K562 (cell line): ENCODE data around the gene NPTXR. TPM values are rescaled to one million over a fixed set of nuclear protein-coding genes. Genes with fewer than 3 reads are reported as not detected.

ENCODE experiments used
- BCL6 ChIP-seq: fragments of 250-450 bp; sonication (Bioruptor Pico); IDR thresholded peaks from 2 replicates; pipeline ENCODE4 v1.4.0; 2020
- DPF2 ChIP-seq: fragments of 450-650 bp; IDR thresholded peaks from 2 replicates; pipeline ENCODE4 v1.6.1; 2016
- FOXK2 ChIP-seq, 2 experiments: fragments of 450-650 bp; IDR thresholded peaks in 1 of 2; conservative IDR thresholded peaks in 1 of 2; 2 replicates each; pipeline ENCODE4 v1.6.1; 2016; ENCODE audit warnings: low read depth in 2 of 2, mild to moderate bottlenecking in 1 of 2
- THAP12 ChIP-seq: fragments of 250-450 bp; sonication (Bioruptor Pico); IDR thresholded peaks from 2 replicates; pipeline ENCODE4 v1.9.0; 2021; ENCODE audit warnings: mild to moderate bottlenecking, inconsistent platforms
- ZNF165 ChIP-seq: fragments of 250-450 bp; sonication (Bioruptor Pico); IDR thresholded peaks from 2 replicates; pipeline ENCODE4 v1.4.0; 2020; ENCODE audit warnings: borderline replicate concordance
- ZNF395 ChIP-seq: fragments of 200-800 bp; sonication (Bioruptor generic); IDR thresholded peaks from 2 replicates; pipeline ENCODE4 v1.6.1; 2017; ENCODE audit warnings: missing genetic modification characterization, missing compliant biosample characterization
- ZNF699 ChIP-seq: fragments of 250-450 bp; sonication (Bioruptor Pico); IDR thresholded peaks from 2 replicates; pipeline ENCODE4 v1.8.0; 2021; ENCODE audit warnings: mild to moderate bottlenecking, moderate library complexity; ENCODE audit not compliant: insufficient replicate concordance
- polyA plus RNA-seq, 8 experiments: library from polyadenylated mRNA; depleted of rRNA in 4 of 8; stranded (reverse) in 5 of 8; unstranded in 3 of 8; fragments of >200 nt; fragmentation: Nextera tagmentation in 2 of 8; fragmentation: Illumina TruSeq in 1 of 8; extraction: Ambion mirVana in 2 of 8; extraction: Trizol in 1 of 8; gene quantifications; 2 replicates each; pipeline versions ENCODE4 v1.2.1 to v1.2.3, GENCODE V29; 2011 to 2014; ENCODE audit warnings: inconsistent platforms in 1 of 8, missing spikeins in 1 of 8
- total RNA-seq, 7 experiments: library from RNA; depleted of rRNA in 6 of 7; stranded (reverse); fragments of >200 nt in 6 of 7; fragmentation: Illumina TruSeq in 2 of 7; extraction: Trizol in 2 of 7; gene quantifications; 2 replicates each; pipeline versions ENCODE4 v1.2.1 to v1.2.3, GENCODE V29; 2011 to 2021; ENCODE audit warnings: low replicate concordance in 1 of 7
- TF ChIP-seq, protein P1 (sequence below): fragments of 450-650 bp; IDR thresholded peaks from 2 replicates; pipeline ENCODE4 v1.6.1; 2017; ENCODE audit warnings: antibody characterized with exemption, mild to moderate bottlenecking
- TF ChIP-seq, protein P2 (sequence below): fragments of 250-450 bp; sonication (Bioruptor Pico); IDR thresholded peaks from 2 replicates; pipeline ENCODE4 v1.5.0; 2021

NPTXR gene
- total and polyA plus RNA-seq, 9 of the 15 experiments (the other 6 are each of a cell fraction or from before 2014, with no cell fraction given) = 0.01 to 3.1 (median 1.1) TPM

- TF ChIP-seq, protein P1, sequence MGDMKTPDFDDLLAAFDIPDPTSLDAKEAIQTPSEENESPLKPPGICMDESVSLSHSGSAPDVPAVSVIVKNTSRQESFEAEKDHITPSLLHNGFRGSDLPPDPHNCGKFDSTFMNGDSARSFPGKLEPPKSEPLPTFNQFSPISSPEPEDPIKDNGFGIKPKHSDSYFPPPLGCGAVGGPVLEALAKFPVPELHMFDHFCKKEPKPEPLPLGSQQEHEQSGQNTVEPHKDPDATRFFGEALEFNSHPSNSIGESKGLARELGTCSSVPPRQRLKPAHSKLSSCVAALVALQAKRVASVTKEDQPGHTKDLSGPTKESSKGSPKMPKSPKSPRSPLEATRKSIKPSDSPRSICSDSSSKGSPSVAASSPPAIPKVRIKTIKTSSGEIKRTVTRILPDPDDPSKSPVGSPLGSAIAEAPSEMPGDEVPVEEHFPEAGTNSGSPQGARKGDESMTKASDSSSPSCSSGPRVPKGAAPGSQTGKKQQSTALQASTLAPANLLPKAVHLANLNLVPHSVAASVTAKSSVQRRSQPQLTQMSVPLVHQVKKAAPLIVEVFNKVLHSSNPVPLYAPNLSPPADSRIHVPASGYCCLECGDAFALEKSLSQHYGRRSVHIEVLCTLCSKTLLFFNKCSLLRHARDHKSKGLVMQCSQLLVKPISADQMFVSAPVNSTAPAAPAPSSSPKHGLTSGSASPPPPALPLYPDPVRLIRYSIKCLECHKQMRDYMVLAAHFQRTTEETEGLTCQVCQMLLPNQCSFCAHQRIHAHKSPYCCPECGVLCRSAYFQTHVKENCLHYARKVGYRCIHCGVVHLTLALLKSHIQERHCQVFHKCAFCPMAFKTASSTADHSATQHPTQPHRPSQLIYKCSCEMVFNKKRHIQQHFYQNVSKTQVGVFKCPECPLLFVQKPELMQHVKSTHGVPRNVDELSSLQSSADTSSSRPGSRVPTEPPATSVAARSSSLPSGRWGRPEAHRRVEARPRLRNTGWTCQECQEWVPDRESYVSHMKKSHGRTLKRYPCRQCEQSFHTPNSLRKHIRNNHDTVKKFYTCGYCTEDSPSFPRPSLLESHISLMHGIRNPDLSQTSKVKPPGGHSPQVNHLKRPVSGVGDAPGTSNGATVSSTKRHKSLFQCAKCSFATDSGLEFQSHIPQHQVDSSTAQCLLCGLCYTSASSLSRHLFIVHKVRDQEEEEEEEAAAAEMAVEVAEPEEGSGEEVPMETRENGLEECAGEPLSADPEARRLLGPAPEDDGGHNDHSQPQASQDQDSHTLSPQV = 0 out of 2 replicates have a peak, but pooled peaks have one; percentile 59
- no peak for TF ChIP-seq FOXK2 (conservative IDR thresholded peaks at IDR 0.05 in 1 of 2, IDR thresholded peaks at IDR 0.05 in 1 of 2; ENCODE audit: low read depth in 2 of 2)
- no peak for TF ChIP-seq DPF2
- TF ChIP-seq, protein P2, sequence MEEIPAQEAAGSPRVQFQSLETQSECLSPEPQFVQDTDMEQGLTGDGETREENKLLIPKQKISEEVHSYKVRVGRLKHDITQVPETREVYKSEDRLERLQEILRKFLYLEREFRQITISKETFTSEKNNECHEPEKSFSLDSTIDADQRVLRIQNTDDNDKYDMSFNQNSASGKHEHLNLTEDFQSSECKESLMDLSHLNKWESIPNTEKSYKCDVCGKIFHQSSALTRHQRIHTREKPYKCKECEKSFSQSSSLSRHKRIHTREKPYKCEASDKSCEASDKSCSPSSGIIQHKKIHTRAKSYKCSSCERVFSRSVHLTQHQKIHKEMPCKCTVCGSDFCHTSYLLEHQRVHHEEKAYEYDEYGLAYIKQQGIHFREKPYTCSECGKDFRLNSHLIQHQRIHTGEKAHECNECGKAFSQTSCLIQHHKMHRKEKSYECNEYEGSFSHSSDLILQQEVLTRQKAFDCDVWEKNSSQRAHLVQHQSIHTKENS (CRISPR knock-in tag) = no peak
- no peak for TF ChIP-seq ZNF395 (CRISPR knock-in tag)
- TF ChIP-seq THAP12 (CRISPR knock-in tag) = no peak
- TF ChIP-seq BCL6 (CRISPR knock-in tag) = no peak
- TF ChIP-seq ZNF699 (CRISPR knock-in tag) = no peak
- no peak for TF ChIP-seq ZNF165 (CRISPR knock-in tag)
Observed at GRCh38 chr22:38788021-38788816, 55.6 kb downstream of the NPTXR start (continued).
